HT-29 (cell line): ENCODE results near the gene OR13C5. TPM values are rescaled to one million over a fixed set of nuclear protein-coding genes. Genes with fewer than 3 reads are reported as not detected.
A peak's percentile ranks its signal among the peaks of the same experiment; 100 is the strongest.
"Not testable (repeated sequence)": the region's sequence is repeated elsewhere in the genome, so short reads cannot be mapped to it uniquely, and the experiment has no call there.

Source experiments
- DNase-seq: peaks from one replicate; pipeline ENCODE4 v3.0.0-alpha.2; 2015; ENCODE audit warnings: low spot score
- total RNA-seq: library from RNA; depleted of rRNA; stranded (reverse); fragments of >200 nt; shearing (Covaris generic); gene quantifications from 2 replicates; pipeline ENCODE4 v1.2.3, GENCODE V29; 2014; rRNA removed

The OR13C5 gene, protein sequence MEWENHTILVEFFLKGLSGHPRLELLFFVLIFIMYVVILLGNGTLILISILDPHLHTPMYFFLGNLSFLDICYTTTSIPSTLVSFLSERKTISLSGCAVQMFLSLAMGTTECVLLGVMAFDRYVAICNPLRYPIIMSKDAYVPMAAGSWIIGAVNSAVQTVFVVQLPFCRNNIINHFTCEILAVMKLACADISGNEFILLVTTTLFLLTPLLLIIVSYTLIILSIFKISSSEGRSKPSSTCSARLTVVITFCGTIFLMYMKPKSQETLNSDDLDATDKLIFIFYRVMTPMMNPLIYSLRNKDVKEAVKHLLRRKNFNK
- total RNA-seq = not detected in 2 replicates

DNA sequence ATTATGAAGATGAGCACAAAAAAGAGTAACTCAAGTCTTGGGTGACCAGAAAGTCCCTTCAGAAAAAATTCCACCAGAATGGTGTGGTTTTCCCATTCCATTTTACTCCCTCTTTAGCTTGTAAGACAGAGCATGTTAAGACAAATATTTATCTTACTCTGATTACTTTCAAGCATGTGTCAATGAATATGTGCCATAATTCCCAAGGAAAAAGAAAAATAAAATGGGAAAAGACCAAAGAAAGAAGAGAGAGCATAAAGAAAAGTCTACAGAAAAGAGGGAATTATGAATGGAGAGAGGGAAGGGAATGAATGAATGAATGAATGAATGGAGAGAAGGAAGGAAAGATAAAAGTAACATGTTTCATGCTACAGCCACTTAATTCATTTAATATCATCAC is at the start of gene OR13C5:
TSS of gene OR13C5 (minus strand) at position 101 of the 400 bp plus-strand sequence. CDS start at position 101, 0 bp downstream.
- not testable (repeated sequence) for DNase-seq

DNA sequence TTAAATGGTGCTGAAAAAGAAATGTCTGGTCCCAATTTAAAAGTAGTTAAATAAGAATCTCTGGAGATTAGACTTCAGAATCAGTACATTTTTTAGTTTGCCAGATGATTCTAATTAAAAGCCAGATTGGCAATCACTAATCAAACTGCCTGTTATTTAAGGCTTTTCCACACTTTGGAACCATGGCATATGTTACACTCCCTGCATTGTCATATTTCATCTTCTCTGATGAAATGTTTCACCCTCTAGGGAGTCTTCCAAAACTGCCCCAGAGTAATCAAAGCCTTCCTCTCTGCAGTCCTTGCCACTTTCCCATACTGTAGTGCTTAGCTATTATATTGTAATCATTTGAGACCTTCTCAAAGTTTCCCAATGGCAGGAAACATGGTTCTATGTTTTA is 36.2 kb upstream of the OR13C5 start:
- no peak for DNase-seq

GRCh38 chr9:104633976-104634520 is 34.8 kb upstream of the OR13C5 start:
- DNase-seq = no peak

DNA sequence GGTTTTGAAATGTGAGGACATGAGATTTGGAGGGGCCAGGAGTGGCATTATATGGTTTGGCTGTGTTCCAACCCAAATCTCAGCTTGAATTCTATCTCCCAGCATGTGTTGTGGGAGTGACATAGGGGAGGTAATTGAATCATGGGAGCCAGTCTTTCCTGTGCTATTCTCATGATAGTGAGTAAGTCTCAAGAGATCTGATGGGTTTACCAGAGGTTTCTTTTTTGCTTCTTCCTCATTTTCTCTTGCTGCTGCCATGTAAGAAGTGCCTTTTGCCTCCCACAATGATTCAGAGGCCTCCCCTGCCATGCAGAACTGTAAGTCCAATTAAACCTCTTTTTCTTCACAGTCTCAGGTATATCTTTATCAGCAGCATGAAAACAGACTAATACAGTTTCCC is 26.8 kb upstream of the OR13C5 start:
- not testable (repeated sequence) for DNase-seq

DNA sequence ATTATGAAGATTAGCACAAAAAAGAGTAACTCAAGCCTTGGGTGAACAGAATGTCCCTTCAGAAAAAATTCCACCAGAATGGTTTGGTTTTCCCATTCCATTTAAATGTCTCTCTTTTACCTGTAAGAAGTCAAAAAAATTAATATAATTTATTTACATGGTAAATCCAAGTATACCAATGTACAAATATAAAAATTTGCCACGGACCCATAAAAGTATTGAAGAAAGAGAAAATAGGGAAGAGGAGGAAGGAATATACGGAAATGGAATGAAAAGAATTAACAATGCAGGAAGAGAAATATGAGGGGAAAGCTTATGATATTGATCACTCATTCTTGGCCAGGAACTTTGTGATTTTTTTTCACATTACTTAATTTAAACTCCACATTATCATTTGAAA is 18.9 kb upstream of the OR13C5 start, which contains the start of gene OR13C9:
TSS of gene OR13C9 (minus strand) at position 101 of the 400 bp plus-strand sequence. CDS start at position 101, 0 bp downstream.
- DNase-seq = no peak

- DNase-seq = no peak
Observed at GRCh38 chr9:104617418-104617817, 18.2 kb upstream of the OR13C5 start.

GRCh38 chr9:104611213-104611612 is 12.0 kb upstream of the OR13C5 start:
- no peak for DNase-seq

- peak; percentile 23 for DNase-seq
Observed at GRCh38 chr9:104608336-104608735, 9.1 kb upstream of the OR13C5 start.

DNA sequence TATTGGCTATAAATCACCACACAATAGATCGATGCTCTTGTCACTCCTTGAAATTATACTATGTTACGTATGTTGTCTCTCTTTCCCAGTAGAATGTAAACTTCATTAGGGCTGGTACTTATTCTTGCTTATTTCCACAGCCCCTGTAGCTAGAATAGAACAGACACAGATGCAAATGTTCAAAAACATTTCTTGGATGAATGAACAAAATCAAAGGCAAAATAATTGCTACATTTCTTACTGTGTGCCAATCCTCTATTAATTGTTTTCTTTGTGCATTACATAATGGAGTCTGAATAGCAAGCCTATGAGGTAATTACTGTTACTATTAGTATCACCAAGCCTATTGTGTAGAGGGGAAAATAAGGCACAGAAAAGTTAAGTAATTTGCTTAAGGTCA is 6.9 kb upstream of the OR13C5 start:
- no peak for DNase-seq

DNA sequence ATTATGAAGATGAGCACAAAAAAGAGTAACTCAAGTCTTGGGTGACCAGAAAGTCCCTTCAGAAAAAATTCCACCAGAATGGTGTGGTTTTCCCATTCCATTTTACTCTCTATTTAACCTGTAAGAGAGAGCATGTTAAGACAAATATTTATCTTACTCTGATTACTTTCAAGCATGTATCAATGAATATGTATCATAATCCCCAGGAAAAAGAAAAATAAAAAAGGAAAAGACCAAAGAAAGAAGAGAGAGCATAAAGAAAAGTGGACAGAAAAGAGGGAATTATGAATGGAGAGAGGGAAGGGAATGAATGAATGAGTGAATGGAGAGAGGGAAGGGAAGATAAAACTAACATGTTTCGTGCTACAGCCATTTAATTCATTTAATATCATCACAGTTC is 6.3 kb upstream of the OR13C5 start, which contains the start of gene OR13C2:
TSS of gene OR13C2 (minus strand) at position 101 of the 400 bp plus-strand sequence. CDS start at position 101, 0 bp downstream.
- DNase-seq = not testable (repeated sequence)

DNA sequence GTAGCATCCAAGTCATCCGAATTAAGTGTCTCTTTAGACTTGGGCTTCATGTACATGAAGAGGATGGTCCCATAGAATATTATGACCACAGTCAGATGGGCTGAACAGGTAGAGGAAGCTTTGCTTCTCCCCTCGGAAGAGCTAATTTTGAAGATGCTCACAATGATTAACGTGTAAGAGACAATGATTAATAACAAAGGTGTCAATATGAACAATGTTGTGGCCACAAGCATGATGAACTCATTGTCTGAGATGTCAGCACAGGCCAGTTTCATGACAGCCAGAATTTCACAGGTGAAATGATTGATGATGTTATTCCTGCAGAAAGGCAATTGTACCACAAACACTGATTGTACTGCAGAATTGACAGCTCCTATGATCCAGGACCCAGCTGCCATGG is 5.6 kb upstream of the OR13C5 start:
- DNase-seq = no peak

DNA sequence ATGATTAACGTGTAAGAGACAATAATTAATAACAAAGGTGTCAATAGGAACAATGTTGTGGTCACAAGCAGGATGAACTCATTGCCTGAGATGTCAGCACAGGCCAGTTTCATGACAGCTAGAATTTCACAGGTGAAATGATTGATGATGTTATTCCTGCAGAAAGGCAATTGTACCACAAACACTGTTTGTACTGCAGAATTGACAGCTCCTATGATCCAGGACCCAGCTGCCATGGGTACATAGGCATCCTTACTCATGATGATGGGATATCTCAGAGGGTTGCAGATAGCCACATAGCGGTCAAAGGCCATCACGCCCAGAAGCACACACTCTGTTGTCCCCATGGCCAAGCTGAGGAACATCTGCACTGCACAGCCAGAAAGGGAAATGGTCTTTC is 464 bp downstream of the OR13C5 start:
- DNase-seq = not testable (repeated sequence)

DNA sequence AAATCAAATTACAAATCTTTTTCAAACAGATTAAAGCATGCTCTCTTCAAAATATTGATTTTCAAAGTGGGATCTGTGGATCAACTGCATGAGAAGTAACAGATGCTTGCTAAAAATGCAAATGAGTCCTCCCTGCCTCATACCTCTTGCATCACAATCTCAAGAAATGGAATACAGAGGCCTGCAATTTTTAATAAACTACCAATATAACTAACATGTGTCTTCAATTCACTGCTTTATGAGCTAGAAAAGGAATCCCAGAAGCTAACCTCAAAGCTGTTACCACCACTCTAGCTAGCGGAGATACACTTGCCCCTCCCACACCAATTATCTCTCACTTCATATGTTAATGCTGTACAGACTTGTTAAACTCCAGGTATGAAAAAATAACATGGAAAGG is 9.6 kb downstream of the OR13C5 start:
- no peak for DNase-seq

- no peak for DNase-seq
Observed at GRCh38 chr9:104586496-104587180, 12.6 kb downstream of the OR13C5 start.

- no peak for DNase-seq
Observed at GRCh38 chr9:104580562-104580961, 18.7 kb downstream of the OR13C5 start.

DNA sequence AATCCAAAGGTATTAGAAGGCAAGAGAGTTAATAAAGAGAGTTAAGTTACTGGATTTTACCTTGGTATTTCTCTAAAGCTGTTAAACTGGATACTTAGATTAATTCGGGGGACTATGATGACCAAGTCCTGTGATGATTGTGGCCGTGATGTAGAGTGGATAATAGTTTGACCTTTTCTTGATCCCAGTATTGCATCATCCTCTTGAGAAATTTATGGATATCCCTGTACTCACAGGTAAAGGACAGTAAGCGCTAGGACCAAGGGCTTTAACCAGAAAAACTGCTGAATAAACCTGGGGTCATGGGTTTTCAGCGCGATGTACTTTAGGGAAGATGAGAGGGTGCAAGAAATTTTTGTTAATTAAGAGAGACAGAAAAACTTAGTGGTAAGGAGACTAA is 21.9 kb downstream of the OR13C5 start:
- DNase-seq = no peak

DNA sequence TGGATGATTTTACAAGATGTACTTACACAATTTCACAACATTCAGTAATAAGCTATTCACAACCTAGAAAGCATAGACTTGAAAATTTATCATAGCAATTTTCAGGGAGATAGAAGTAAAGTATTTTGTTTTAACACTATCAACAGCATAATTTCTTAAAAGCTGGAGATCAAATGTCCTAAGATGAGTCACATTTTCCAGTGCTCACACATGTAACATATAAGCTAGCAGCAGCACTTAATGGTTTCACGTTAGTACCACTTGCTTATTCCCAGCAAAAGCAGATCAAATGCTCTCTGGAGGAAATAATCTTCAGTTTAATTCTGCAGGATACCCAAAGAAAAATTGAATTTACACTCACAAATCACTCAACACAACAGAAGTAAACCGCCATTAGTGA is 23.8 kb downstream of the OR13C5 start:
- no peak for DNase-seq

DNA sequence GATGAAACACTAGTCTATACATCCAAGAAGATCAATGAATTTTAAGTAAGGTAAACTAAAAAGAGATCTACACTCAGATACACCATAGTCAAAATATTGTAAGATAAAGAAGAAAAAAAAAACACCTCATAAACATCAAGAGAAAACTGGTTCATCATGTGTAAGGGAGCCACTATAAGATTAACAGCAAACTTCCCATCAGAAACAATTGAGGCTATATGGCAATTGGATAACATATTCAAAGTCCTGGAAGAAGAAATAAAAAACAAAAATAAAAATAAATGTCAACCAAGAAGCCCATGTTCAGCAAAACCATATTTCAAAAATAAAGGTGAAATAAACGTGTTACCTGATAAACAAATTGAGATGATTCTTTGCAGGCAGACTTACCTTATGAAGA is 26.6 kb downstream of the OR13C5 start:
- DNase-seq = no peak

DNA sequence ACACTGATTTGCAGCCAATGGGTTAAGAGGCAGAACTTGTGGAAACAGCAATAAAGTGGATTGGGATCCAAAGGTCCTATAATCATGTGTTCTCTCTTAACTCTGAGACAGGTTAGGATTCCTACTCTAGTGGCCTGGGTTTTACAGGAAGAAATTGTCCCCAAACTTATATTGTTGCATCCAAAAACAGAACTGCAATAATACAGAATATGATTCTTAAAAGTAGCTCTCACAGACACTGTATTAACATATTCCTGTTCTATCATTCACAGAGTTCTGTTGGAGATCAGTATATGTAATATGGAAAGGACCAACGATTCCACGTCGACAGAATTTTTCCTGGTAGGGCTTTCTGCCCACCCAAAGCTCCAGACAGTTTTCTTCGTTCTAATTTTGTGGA is 30.3 kb downstream of the OR13C5 start, which contains the start of gene OR13C8:
TSS of gene OR13C8 (plus strand) at position 301 of the 400 bp plus-strand sequence. CDS start at position 301, 0 bp downstream.
- no peak for DNase-seq

DNA sequence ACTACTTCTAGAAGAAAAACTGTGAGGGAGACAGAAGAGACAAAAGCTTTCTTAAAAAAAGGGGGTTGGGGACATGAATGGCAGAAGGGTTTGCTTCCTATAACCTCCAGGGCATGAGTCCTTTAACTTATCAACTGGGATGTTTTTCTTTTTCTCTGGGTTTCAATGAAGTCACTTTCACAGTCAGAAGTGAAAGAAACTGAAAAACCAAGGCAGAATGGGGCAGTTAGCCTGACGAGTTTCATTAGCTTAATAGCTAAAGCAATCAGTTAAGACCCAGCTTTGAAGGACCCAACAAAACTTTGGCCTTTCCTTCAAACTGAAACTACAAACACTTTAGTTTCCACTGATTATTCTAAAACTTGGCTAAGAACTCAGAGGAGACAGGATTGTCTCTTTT is 34.9 kb downstream of the OR13C5 start:
- no peak for DNase-seq

DNA sequence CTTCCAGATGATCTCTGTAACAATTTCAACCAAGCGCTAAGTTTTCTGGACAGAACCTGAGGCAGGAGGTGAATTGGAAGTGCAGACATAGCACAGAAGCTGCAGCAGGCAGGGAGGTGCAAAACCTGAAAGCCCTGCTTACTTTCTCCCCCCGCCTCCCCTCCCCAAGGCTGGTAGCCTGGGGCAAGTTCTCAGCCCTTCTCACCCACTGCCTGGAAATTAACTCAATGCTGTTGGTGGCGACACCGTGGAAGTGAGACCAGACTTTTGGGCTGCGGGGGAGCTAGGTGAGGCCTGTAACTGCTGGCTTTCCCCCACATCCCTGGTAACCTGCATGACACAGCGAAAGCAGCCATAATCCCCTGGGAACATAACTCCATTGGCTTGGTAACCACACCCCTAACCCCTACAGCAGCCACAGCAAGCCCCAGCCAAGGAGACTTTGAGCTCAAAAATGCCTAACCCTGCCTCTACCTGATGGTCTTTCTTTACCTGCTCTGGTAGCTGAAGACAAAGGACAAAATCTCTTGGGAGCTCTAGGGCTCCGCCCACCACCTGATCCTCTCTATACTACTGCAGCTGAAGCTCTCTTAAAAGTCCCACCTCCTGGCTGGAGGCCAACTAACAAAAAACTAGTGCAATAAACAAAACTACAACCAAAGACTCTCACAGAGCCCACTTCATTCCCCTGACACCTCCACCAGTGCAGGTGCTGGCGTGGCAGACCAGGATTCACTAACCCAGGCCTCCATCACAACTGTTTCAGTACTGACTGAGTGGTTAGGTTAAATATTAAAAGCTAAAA is 42.2 kb downstream of the OR13C5 start:
- no peak for DNase-seq

DNA sequence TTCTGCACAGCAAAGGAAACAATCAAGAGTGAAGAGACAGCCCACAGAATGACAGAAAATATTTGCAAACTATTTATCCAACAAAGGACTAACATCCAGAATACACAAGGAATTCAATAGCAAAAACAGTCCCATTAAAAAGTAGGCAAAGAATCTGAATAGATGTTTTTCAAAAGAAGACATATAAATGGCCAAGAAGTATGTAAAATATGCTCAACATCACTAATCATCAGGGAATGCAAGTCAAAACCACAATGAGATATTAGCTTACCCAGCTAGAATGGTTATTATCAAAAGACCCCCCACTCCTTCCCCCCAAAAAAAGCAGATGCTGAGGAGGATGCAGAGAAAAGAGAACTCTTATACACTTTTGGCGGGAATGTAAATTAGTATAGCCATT is 43.7 kb downstream of the OR13C5 start:
- no peak for DNase-seq
